ENCODE measurements around the gene APMAP.

The APMAP gene

GRCh38 chr20:24965065-24965919 is 27.3 kb downstream of the APMAP start:
- no peak overlapping the region for H3K4me3 ChIP-seq (ENCODE audit: low read depth, low read length)
- TF ChIP-seq CTCF (IDR thresholded peaks at IDR 0.05; ENCODE audit: control insufficient read depth, extremely low read depth, insufficient read depth) = no peak
- DNase-seq (ENCODE audit: low read depth) = no peak

- no peak overlapping the region for H3K4me3 ChIP-seq (ENCODE audit: low read depth, low read length)
- DNase-seq (ENCODE audit: low read depth) = no peak
- no peak for TF ChIP-seq CTCF (IDR thresholded peaks at IDR 0.05; ENCODE audit: control insufficient read depth, extremely low read depth, insufficient read depth)
These were observed 28.1 kb downstream of the APMAP start for GRCh38 chr20:24964506-24964840.

GRCh38 chr20:24963672-24964505 is 28.7 kb downstream of the APMAP start:
- H3K4me3 ChIP-seq (ENCODE audit: low read depth, low read length) = no peak overlapping the region
- DNase-seq (ENCODE audit: low read depth) = no peak
- no peak for TF ChIP-seq CTCF (IDR thresholded peaks at IDR 0.05; ENCODE audit: control insufficient read depth, extremely low read depth, insufficient read depth)

GRCh38 chr20:24962510-24962909 is 30.0 kb downstream of the APMAP start:
- H3K4me3 ChIP-seq (ENCODE audit: low read depth, low read length) = no peak overlapping the region
- TF ChIP-seq CTCF (IDR thresholded peaks at IDR 0.05; ENCODE audit: control insufficient read depth, extremely low read depth, insufficient read depth) = no peak
- DNase-seq (ENCODE audit: low read depth) = no peak

- DNase-seq (ENCODE audit: low read depth) = no peak
- TF ChIP-seq CTCF (IDR thresholded peaks at IDR 0.05; ENCODE audit: control insufficient read depth, extremely low read depth, insufficient read depth) = no peak
- no peak overlapping the region for H3K4me3 ChIP-seq (ENCODE audit: low read depth, low read length)
These were observed 30.4 kb downstream of the APMAP start for GRCh38 chr20:24962182-24962492.

- DNase-seq (ENCODE audit: low read depth) = no peak
- no peak overlapping the region for H3K4me3 ChIP-seq (ENCODE audit: low read depth, low read length)
- no peak for TF ChIP-seq CTCF (IDR thresholded peaks at IDR 0.05; ENCODE audit: control insufficient read depth, extremely low read depth, insufficient read depth)
These were observed 31.0 kb downstream of the APMAP start for GRCh38 chr20:24961384-24962181.

Data from LNCaP clone FGC (cell line).